Measurements from ENCODE around the gene GSTO1.

DNA sequence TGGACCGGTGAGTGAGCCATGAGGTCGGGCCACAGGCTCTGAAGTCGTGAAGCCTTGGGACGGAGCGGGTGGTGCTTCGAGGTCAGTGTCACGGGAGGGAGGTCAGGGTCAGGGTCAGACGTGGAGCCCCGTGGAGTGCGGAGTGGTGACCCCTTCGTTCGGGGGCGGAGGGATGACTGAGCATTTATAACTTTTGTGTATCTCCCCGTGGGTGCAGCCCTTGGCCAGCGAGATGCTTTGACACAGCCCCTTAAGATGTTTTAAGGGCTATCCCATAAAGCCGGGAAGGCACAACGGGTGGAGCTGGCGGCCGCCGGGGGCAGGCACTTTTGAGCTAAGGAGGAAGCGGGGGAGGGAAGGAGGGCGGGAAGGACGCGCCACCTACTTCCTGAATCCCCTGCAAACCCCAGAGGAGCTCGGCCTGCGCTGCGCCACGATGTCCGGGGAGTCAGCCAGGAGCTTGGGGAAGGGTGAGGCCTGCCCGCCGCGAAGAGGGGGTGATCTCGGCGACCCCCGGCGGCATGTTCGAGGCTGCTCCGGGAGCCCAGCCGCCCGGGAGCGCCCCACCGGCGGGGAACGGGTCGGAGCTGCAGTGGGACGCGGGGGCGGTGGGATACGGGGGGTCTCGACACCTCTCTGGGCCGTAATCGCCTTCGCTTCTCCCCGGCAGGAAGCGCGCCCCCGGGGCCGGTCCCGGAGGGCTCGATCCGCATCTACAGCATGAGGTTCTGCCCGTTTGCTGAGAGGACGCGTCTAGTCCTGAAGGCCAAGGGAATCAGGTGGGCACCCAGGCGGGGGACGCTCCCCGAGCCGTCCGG, at the start of gene GSTO1:
- TF ChIP-seq EZH2 (IDR thresholded peaks at IDR 0.05; ENCODE audit: insufficient read depth, poor library complexity, severe bottlenecking) = no peak
- no peak for TF ChIP-seq EZH2phosphoT487 (IDR thresholded peaks at IDR 0.05; ENCODE audit: insufficient read depth, low read depth)
